K562 (cell line): Measurements from ENCODE around the gene FBLIM1. TPM values are rescaled to one million over a fixed set of nuclear protein-coding genes. Genes with fewer than 3 reads are reported as not detected.

ENCODE experiments used
- CHD1 ChIP-seq: fragments of 200-600 bp; sonication (generic); IDR thresholded peaks from one replicate; pipeline ENCODE4 v1.6.1; 2012; ENCODE audit warnings: mild to moderate bottlenecking, moderate library complexity, low read length, inconsistent platforms
- CREBBP ChIP-seq: IDR thresholded peaks from one replicate; pipeline ENCODE4 v1.6.1; 2012; ENCODE audit warnings: low read depth, mild to moderate bottlenecking, control low read depth, inconsistent platforms, low read length
- EGR1 ChIP-seq: fragments of 450-650 bp; conservative IDR thresholded peaks from 2 replicates; pipeline ENCODE4 v1.6.1; 2017; ENCODE audit warnings: mild to moderate bottlenecking
- HCFC1 ChIP-seq: IDR thresholded peaks from 2 replicates; pipeline ENCODE4 v1.6.1; 2012; ENCODE audit warnings: low read depth, low read length, improper control_type of control experiment
- KAT2B ChIP-seq: IDR thresholded peaks from one replicate; pipeline ENCODE4 v1.6.1; 2012; ENCODE audit warnings: low read depth, mild to moderate bottlenecking, control low read depth, inconsistent platforms, low read length, moderate library complexity
- MTF1 ChIP-seq: fragments of 250-450 bp; sonication (Bioruptor Pico); IDR thresholded peaks from 2 replicates; pipeline ENCODE4 v1.9.0; 2021; ENCODE audit warnings: moderate library complexity, mild to moderate bottlenecking, inconsistent platforms, borderline replicate concordance
- OTX1 ChIP-seq: fragments of 450-650 bp; formaldehyde crosslinking; IDR thresholded peaks from 2 replicates; pipeline ENCODE4 v1.4.0; 2022; ENCODE audit warnings: mild to moderate bottlenecking
- PRPF4 ChIP-seq: fragments of 200-400 bp; formaldehyde crosslinking; IDR thresholded peaks from one replicate; pipeline ENCODE4 v1.6.1; 2017; ENCODE audit warnings: low read length, low read depth, mild to moderate bottlenecking; ENCODE audit not compliant: insufficient read depth, poor library complexity, severe bottlenecking
- RFX5 ChIP-seq: IDR thresholded peaks from 2 replicates; pipeline ENCODE4 v1.6.1; 2011; ENCODE audit warnings: low read depth, mild to moderate bottlenecking, improper control_type of control experiment, low read length
- SREBF1 ChIP-seq: fragments of 150-350 bp; IDR thresholded peaks from 2 replicates; pipeline ENCODE4 v1.6.1; 2014; ENCODE audit warnings: antibody characterized with exemption, low read depth, low read length, borderline replicate concordance
- SREBF2 ChIP-seq: sonication (generic); formaldehyde crosslinking; IDR thresholded peaks from 2 replicates; pipeline ENCODE4 v1.4.0; 2020; ENCODE audit warnings: mild to moderate bottlenecking, missing genetic modification reagents
- TEAD2 ChIP-seq: fragments of 450-650 bp; IDR thresholded peaks from 2 replicates; pipeline ENCODE4 v1.6.1; 2016; ENCODE audit warnings: missing genetic modification characterization, control low read depth, missing compliant biosample characterization
- UBTF ChIP-seq, 2 experiments: IDR thresholded peaks; 2 replicates each; pipeline ENCODE4 v1.6.1; 2012; ENCODE audit warnings: improper control_type of control experiment in 2 of 2, low read depth in 2 of 2, low read length in 2 of 2, borderline replicate concordance in 1 of 2
- ZC3H4 ChIP-seq: sonication (generic); formaldehyde crosslinking; IDR thresholded peaks from 2 replicates; pipeline ENCODE4 v1.9.0; 2021; ENCODE audit warnings: missing genetic modification reagents, borderline replicate concordance
- polyA plus RNA-seq, 8 experiments: library from polyadenylated mRNA; depleted of rRNA in 4 of 8; stranded (reverse) in 5 of 8; unstranded in 3 of 8; fragments of >200 nt; fragmentation: Nextera tagmentation in 2 of 8; fragmentation: Illumina TruSeq in 1 of 8; extraction: Ambion mirVana in 2 of 8; extraction: Trizol in 1 of 8; gene quantifications; 2 replicates each; pipeline versions ENCODE4 v1.2.1 to v1.2.3, GENCODE V29; 2011 to 2014; ENCODE audit warnings: inconsistent platforms in 1 of 8, missing spikeins in 1 of 8
- total RNA-seq, 7 experiments: library from RNA; depleted of rRNA in 6 of 7; stranded (reverse); fragments of >200 nt in 6 of 7; fragmentation: Illumina TruSeq in 2 of 7; extraction: Trizol in 2 of 7; gene quantifications; 2 replicates each; pipeline versions ENCODE4 v1.2.1 to v1.2.3, GENCODE V29; 2011 to 2021; ENCODE audit warnings: low replicate concordance in 1 of 7
- TF ChIP-seq, protein P1 (sequence below): fragments of 250-450 bp; sonication (Bioruptor Pico); IDR thresholded peaks from 2 replicates; pipeline ENCODE4 v1.4.0; 2020
- TF ChIP-seq, protein P2 (sequence below): fragments of 450-650 bp; IDR thresholded peaks from 2 replicates; pipeline ENCODE4 v1.6.1; 2017; ENCODE audit warnings: antibody characterized with exemption
- TF ChIP-seq, protein P3 (sequence below): sonication (generic); formaldehyde crosslinking; IDR thresholded peaks from 2 replicates; pipeline ENCODE4 v1.8.0; 2022; ENCODE audit warnings: missing genetic modification reagents, mild to moderate bottlenecking, borderline replicate concordance

The FBLIM1 gene
- total and polyA plus RNA-seq, 9 of the 15 experiments (the other 6 are each of a cell fraction or from before 2014, with no cell fraction given), result 0.14 to 0.24 TPM; not detected in 7

DNA sequence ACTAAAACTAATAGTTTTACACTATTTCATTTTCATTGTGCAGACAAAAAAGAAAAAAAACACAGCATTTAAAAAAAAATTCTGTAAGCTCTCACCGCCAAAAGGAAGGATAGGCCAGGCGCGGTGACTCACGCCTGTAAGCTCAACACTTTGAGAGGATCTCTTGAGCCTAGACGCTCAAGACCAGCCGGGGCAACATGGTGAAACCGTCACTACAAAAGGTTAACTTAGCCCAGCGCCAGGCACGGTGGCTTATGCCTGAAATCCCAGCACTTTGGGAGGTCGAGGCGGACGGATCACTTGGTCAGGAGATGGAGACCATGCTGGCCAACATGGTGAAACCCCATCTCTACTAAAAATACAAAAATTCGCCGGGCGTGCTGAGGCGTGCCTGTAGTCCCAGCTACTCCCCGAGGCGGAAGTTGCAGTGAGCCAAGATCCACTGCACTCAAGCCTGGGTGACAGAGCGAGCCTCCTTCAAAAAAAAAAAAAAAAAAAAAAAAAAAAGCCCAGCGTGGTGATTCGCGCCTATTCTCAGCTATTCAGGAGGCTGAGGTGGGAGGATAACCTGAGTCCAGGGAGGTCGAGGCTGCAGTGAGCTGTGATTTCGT, 74.6 kb downstream of the FBLIM1 start (continued):
- peak; percentile 55 for TF ChIP-seq CHD1
- TF ChIP-seq UBTF (IDR thresholded peaks at IDR 0.05; ENCODE audit: borderline replicate concordance in 1 of 2, low read depth in 2 of 2, low read length in 2 of 2), result peak in 1 of 2 experiments; percentile 65; a peak in 2 of 4 replicates
- TF ChIP-seq PRPF4, result no peak
- TF ChIP-seq OTX1 (CRISPR knock-in tag), result no peak
- no peak for TF ChIP-seq KAT2B
- no peak for TF ChIP-seq MTF1 (CRISPR knock-in tag)
- TF ChIP-seq, protein P1, sequence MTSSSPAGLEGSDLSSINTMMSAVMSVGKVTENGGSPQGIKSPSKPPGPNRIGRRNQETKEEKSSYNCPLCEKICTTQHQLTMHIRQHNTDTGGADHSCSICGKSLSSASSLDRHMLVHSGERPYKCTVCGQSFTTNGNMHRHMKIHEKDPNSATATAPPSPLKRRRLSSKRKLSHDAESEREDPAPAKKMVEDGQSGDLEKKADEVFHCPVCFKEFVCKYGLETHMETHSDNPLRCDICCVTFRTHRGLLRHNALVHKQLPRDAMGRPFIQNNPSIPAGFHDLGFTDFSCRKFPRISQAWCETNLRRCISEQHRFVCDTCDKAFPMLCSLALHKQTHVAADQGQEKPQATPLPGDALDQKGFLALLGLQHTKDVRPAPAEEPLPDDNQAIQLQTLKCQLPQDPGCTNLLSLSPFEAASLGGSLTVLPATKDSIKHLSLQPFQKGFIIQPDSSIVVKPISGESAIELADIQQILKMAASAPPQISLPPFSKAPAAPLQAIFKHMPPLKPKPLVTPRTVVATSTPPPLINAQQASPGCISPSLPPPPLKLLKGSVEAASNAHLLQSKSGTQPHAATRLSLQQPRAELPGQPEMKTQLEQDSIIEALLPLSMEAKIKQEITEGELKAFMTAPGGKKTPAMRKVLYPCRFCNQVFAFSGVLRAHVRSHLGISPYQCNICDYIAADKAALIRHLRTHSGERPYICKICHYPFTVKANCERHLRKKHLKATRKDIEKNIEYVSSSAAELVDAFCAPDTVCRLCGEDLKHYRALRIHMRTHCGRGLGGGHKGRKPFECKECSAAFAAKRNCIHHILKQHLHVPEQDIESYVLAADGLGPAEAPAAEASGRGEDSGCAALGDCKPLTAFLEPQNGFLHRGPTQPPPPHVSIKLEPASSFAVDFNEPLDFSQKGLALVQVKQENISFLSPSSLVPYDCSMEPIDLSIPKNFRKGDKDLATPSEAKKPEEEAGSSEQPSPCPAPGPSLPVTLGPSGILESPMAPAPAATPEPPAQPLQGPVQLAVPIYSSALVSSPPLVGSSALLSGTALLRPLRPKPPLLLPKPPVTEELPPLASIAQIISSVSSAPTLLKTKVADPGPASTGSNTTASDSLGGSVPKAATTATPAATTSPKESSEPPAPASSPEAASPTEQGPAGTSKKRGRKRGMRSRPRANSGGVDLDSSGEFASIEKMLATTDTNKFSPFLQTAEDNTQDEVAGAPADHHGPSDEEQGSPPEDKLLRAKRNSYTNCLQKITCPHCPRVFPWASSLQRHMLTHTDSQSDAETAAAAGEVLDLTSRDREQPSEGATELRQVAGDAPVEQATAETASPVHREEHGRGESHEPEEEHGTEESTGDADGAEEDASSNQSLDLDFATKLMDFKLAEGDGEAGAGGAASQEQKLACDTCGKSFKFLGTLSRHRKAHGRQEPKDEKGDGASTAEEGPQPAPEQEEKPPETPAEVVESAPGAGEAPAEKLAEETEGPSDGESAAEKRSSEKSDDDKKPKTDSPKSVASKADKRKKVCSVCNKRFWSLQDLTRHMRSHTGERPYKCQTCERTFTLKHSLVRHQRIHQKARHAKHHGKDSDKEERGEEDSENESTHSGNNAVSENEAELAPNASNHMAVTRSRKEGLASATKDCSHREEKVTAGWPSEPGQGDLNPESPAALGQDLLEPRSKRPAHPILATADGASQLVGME, result no peak
- TF ChIP-seq SREBF2 (CRISPR knock-in tag), result no peak
- TF ChIP-seq, protein P2, sequence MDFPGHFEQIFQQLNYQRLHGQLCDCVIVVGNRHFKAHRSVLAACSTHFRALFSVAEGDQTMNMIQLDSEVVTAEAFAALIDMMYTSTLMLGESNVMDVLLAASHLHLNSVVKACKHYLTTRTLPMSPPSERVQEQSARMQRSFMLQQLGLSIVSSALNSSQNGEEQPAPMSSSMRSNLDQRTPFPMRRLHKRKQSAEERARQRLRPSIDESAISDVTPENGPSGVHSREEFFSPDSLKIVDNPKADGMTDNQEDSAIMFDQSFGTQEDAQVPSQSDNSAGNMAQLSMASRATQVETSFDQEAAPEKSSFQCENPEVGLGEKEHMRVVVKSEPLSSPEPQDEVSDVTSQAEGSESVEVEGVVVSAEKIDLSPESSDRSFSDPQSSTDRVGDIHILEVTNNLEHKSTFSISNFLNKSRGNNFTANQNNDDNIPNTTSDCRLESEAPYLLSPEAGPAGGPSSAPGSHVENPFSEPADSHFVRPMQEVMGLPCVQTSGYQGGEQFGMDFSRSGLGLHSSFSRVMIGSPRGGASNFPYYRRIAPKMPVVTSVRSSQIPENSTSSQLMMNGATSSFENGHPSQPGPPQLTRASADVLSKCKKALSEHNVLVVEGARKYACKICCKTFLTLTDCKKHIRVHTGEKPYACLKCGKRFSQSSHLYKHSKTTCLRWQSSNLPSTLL, result 0 out of 2 replicates have a peak, but pooled peaks have one; percentile 18
- TF ChIP-seq, protein P3, sequence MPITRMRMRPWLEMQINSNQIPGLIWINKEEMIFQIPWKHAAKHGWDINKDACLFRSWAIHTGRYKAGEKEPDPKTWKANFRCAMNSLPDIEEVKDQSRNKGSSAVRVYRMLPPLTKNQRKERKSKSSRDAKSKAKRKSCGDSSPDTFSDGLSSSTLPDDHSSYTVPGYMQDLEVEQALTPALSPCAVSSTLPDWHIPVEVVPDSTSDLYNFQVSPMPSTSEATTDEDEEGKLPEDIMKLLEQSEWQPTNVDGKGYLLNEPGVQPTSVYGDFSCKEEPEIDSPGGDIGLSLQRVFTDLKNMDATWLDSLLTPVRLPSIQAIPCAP, result no peak
- no peak for TF ChIP-seq EGR1
- TF ChIP-seq RFX5, result no peak
- no peak for TF ChIP-seq HCFC1
- no peak for TF ChIP-seq CREBBP
- no peak for TF ChIP-seq ZC3H4 (CRISPR knock-in tag)
- TF ChIP-seq SREBF1, result no peak
- no peak for TF ChIP-seq TEAD2
